ENCODE data around the gene STIM2.

DNA sequence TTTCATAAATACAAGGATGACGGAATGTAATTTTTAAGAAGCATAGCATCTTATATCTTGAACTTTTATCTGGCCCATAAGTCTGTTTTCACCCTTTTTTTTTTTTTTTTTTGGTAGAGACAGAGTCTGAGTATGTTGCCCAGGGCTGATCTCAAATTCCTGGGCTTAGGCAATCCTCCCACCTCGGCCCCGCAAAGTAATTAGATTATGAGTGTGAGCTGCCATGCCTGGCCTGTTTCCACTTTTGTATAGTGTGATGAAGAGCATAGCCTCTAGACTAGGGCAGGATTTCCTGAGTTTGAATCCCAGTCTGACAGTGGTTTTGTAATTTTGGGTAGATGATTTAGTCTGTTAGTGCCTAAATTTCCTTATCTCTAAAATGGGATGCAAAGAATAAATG lies 11.0 kb downstream of the STIM2 start:
- no peak for TF ChIP-seq POLR2A (IDR thresholded peaks at IDR 0.05)
- TF ChIP-seq, protein P1, sequence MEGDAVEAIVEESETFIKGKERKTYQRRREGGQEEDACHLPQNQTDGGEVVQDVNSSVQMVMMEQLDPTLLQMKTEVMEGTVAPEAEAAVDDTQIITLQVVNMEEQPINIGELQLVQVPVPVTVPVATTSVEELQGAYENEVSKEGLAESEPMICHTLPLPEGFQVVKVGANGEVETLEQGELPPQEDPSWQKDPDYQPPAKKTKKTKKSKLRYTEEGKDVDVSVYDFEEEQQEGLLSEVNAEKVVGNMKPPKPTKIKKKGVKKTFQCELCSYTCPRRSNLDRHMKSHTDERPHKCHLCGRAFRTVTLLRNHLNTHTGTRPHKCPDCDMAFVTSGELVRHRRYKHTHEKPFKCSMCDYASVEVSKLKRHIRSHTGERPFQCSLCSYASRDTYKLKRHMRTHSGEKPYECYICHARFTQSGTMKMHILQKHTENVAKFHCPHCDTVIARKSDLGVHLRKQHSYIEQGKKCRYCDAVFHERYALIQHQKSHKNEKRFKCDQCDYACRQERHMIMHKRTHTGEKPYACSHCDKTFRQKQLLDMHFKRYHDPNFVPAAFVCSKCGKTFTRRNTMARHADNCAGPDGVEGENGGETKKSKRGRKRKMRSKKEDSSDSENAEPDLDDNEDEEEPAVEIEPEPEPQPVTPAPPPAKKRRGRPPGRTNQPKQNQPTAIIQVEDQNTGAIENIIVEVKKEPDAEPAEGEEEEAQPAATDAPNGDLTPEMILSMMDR (IDR thresholded peaks at IDR 0.05 in 8 of 11, conservative IDR thresholded peaks at IDR 0.05 in 3 of 11) = no peak

Measured in spleen (tissue), 7 donors.